GM23338 (cell line): Measurements from ENCODE around the gene NFIA. TPM values are rescaled to one million over a fixed set of nuclear protein-coding genes. Genes with fewer than 3 reads are reported as not detected.

Experiments
- EZH2 ChIP-seq: fragments of 200-600 bp; sonication (generic); IDR thresholded peaks from one replicate; pipeline ENCODE4 v1.8.0; 2017; ENCODE audit warnings: antibody characterized with exemption, mild to moderate bottlenecking, low read depth; ENCODE audit not compliant: unreplicated experiment
- JUNB ChIP-seq: IDR thresholded peaks from one replicate; pipeline ENCODE4 v1.6.1; 2016; ENCODE audit warnings: antibody characterized with exemption; ENCODE audit not compliant: unreplicated experiment
- NANOG ChIP-seq: IDR thresholded peaks from 2 replicates; pipeline ENCODE4 v1.6.1; 2016; ENCODE audit warnings: antibody characterized with exemption, borderline replicate concordance
- ZNF462 ChIP-seq: fragments of 250-450 bp; sonication (Bioruptor Pico); IDR thresholded peaks from 2 replicates; pipeline ENCODE4 v1.5.0; 2020; ENCODE audit warnings: mild to moderate bottlenecking, moderate library complexity
- polyA plus RNA-seq: library from polyadenylated mRNA; unstranded; fragments of >200 nt; fragmentation: Nextera tagmentation; extraction: Ambion mirVana; gene quantifications from 2 replicates; pipeline ENCODE4 v1.2.1, GENCODE V29; 2016
- total RNA-seq: library from RNA; depleted of rRNA; stranded (reverse); fragments of >200 nt; shearing (Covaris generic); gene quantifications from 2 replicates; pipeline ENCODE4 v1.2.3, GENCODE V29; 2014
- TF ChIP-seq, protein P1 (sequence below), 2 experiments: fragments of 200-600 bp in 1 of 2; sonication (generic) in 1 of 2; conservative IDR thresholded peaks; 2 replicates each; pipeline versions ENCODE4 v1.5.1 to v1.6.1; 2016 to 2017; ENCODE audit warnings: antibody characterized with exemption in 2 of 2, low read depth in 2 of 2, mild to moderate bottlenecking in 2 of 2, moderate library complexity in 1 of 2

The NFIA gene
- total and polyA plus RNA-seq, 2 experiments from 2014 or later, result 0.97 to 2.3 TPM

DNA sequence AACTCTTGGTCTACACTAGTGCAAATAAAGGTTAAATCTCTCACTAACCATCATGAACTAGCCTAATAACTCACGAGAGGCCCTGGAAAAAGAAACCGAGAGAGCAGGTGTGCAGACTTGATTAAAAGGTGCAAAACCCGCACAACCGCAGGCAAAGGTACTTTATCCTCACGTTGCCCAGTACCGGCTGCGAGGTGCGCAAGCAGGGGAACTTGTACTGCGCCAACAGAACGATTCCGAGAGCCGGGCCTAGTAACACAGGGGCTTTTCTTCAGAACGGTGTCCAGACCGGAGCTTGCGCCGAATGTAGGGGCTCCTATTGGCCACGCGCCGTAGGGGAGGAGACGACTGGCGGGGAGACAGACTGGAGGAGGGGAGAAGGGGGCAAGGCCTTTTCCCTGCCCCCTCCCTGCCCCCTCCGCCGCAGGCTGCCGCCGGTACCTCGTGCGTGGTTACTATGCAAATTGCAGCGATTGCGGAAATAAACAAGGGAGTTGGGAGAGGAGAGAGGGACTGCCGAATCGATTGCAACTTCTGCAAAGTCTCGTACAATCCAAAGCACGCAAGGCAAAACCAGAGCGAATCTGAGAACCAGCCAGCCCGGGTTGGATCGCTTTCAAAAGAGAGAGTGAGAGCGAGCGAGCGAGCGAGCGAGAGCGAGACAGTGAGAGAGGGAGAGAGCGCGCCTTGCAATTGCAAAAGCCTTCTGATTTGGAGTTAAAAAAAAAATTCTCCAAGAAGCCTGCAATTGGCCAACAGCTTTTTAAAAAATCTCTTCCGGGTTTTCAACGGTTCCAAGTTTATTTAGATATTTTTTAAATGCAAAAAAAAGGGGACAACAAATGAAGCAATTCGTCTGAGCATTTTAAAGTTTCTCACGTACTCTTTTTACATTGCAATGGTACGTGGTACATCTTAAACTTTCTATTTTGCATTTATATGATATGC lies 5.4 kb upstream of the NFIA start (continued):
- TF ChIP-seq NANOG (0 out of 2 replicates have a peak, but pooled peaks have one; percentile 24), JUNB (no peak), ZNF462 (CRISPR knock-in tag) (no peak), EZH2 (no peak)
- TF ChIP-seq, protein P1, sequence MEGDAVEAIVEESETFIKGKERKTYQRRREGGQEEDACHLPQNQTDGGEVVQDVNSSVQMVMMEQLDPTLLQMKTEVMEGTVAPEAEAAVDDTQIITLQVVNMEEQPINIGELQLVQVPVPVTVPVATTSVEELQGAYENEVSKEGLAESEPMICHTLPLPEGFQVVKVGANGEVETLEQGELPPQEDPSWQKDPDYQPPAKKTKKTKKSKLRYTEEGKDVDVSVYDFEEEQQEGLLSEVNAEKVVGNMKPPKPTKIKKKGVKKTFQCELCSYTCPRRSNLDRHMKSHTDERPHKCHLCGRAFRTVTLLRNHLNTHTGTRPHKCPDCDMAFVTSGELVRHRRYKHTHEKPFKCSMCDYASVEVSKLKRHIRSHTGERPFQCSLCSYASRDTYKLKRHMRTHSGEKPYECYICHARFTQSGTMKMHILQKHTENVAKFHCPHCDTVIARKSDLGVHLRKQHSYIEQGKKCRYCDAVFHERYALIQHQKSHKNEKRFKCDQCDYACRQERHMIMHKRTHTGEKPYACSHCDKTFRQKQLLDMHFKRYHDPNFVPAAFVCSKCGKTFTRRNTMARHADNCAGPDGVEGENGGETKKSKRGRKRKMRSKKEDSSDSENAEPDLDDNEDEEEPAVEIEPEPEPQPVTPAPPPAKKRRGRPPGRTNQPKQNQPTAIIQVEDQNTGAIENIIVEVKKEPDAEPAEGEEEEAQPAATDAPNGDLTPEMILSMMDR (conservative IDR thresholded peaks at IDR 0.05; ENCODE audit: low read depth in 2 of 2), result no peak
